Fibroblast of lung (primary cell): ENCODE measurements around the gene PCIF1. TPM values are rescaled to one million over a fixed set of nuclear protein-coding genes. Genes with fewer than 3 reads are reported as not detected.

Experiments used
- DNase-seq, 2 donors: peaks; one replicate each; pipeline versions ENCODE4 v3.0.0 to v3.0.0-alpha.2; 2010; ENCODE audit warnings: low read depth in 2 of 2
- H2AFZ ChIP-seq: 2 replicates; pipeline ENCODE4 v1.5.1; 2012; ENCODE audit warnings: low read length, control low read depth, inconsistent platforms
- H3K27ac ChIP-seq: 2 replicates; pipeline ENCODE4 v1.5.1; 2011; ENCODE audit warnings: low read length, control low read depth; ENCODE audit not compliant: insufficient read depth
- H3K27me3 ChIP-seq: 2 replicates; pipeline ENCODE4 v1.5.1; 2011; ENCODE audit warnings: mild to moderate bottlenecking, low read length; ENCODE audit not compliant: control insufficient read depth, insufficient read depth
- H3K36me3 ChIP-seq: 2 replicates; pipeline ENCODE4 v1.5.1; 2011; ENCODE audit warnings: low read length; ENCODE audit not compliant: control insufficient read depth, insufficient read depth
- H3K4me1 ChIP-seq: 2 replicates; pipeline ENCODE4 v1.5.1; 2011; ENCODE audit warnings: low read length; ENCODE audit not compliant: control insufficient read depth, insufficient read depth; ENCODE audit errors: extremely low read depth
- H3K4me2 ChIP-seq: 2 replicates; pipeline ENCODE4 v1.5.1; 2011; ENCODE audit warnings: low read length, control low read depth; ENCODE audit not compliant: insufficient read depth; ENCODE audit errors: extremely low read depth
- H3K4me3 ChIP-seq, 4 experiments: fragments of 200-600 bp in 1 of 4; sonication (generic) in 1 of 4; replicated peaks in 1 of 4; 2 replicates each; pipeline ENCODE4 v1.5.1; 2011 to 2016; ENCODE audit warnings: low read length in 4 of 4, low read depth in 3 of 4, mild to moderate bottlenecking in 3 of 4, control low read depth in 2 of 4, inconsistent platforms in 1 of 4, mixed read lengths in 1 of 4; ENCODE audit not compliant: insufficient read depth in 1 of 4; ENCODE audit errors: control extremely low read depth in 1 of 4
- H3K79me2 ChIP-seq: 2 replicates; pipeline ENCODE4 v1.5.1; 2012; ENCODE audit warnings: mild to moderate bottlenecking, low read length, inconsistent platforms; ENCODE audit not compliant: control insufficient read depth, insufficient read depth
- H3K9ac ChIP-seq: 2 replicates; pipeline ENCODE4 v1.5.1; 2011; ENCODE audit warnings: mild to moderate bottlenecking, low read length, control low read depth; ENCODE audit not compliant: insufficient read depth
- H3K9me3 ChIP-seq: 2 replicates; pipeline ENCODE4 v1.5.1; 2012; ENCODE audit warnings: low read depth, low read length; ENCODE audit not compliant: control insufficient read depth, insufficient read depth
- H4K20me1 ChIP-seq: 2 replicates; pipeline ENCODE4 v1.5.1; 2011; ENCODE audit warnings: low read length; ENCODE audit not compliant: control insufficient read depth, insufficient read depth; ENCODE audit errors: extremely low read depth
- EZH2 ChIP-seq: IDR thresholded peaks from 2 replicates; pipeline ENCODE4 v1.5.1; 2012; ENCODE audit warnings: low read length, control low read depth, mild to moderate bottlenecking; ENCODE audit errors: missing control alignments
- polyA minus RNA-seq: library from RNA; depleted of rRNA, polyadenylated mRNA; stranded (reverse); fragments of >200 nt; gene quantifications from 2 replicates; pipeline ENCODE4 v1.2.3, GENCODE V29; 2011; ENCODE audit warnings: low replicate concordance
- polyA plus RNA-seq, 2 donors: library from polyadenylated mRNA; depleted of rRNA in 1 of 2; stranded (reverse) in 1 of 2; unstranded in 1 of 2; fragments of >200 nt; gene quantifications; 2 replicates each; pipeline ENCODE4 v1.2.1, GENCODE V29; 2011 to 2012; ENCODE audit warnings: missing spikeins in 1 of 2
- total RNA-seq: library from RNA; depleted of rRNA; stranded (reverse); fragments of >200 nt; gene quantifications from 2 replicates; pipeline ENCODE4 v1.2.1, GENCODE V29; 2014
- TF ChIP-seq, protein P1 (sequence below), 2 donors: IDR thresholded peaks in 1 of 2; conservative IDR thresholded peaks in 1 of 2; 1 replicate in 1 of 2; 2 replicates in 1 of 2; pipeline ENCODE4 v1.5.1; 2011 to 2012; ENCODE audit warnings: low read length in 2 of 2, control low read depth in 1 of 2, inconsistent platforms in 1 of 2, low read depth in 1 of 2, mild to moderate bottlenecking in 1 of 2

PCIF1 gene
- total RNA-seq (6.7 and 9.9 TPM in 2 replicates), polyA plus RNA-seq (16.0 and 18.5 TPM in 2 replicates), polyA minus RNA-seq (67.9 and 99.2 TPM in 2 replicates)
- 20.7 and 25.8 TPM in 2 replicates for polyA plus RNA-seq (2012)

DNA sequence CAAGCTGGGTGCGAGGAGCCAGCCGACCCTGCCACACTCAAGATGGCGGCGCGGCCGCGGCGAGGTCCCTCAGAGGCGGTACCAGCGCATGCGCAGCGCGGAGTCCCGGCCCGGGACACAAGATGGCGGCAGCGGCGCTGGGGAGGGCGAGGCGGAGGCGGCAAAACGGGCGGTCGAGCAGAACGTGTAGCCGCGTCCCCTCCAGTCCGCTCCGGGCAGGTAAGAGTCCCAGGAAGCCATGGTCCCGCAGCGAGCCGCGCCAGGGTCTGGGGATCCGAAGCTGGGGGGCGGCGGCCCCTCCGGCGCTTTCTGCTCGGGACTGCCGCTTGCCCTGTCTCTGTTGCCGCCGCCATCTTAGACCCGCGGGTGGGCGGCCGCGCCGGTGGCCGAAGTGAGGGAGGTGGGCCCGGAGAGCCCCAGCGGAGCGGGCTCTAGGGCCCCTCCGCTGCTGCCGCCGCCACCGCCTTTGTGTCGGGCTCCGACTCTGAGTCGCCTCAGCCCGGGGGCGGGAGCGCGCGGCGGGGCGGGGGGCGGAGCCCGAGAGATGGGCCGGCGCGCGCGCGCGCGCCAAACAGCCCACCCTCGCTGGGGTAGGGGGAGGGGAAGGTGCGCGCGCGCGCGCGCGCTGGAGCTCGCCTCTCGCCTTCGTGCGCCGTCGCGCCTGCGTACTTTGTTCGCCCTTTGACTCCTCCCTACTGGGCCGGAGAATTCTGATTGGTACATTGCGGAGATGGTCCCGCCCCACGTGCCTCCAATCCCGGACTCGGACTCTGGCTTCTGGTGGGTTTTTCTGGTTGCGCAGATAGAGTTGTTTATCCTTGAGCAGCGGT is at the start of gene PCIF1:
Gene PCIF1 (plus strand): TSS at position 98 of the 830 bp plus-strand sequence. CDS start 4,317 bp downstream, outside the sequence.
- Histone ChIP-seq H2AFZ (peak within 1 kb of the TSS; percentile 73), H3K27ac (peak within 1 kb of the TSS; percentile 99), H3K4me3 (peak within 1 kb of the TSS; percentile 90 to 99 (median 95)), H3K79me2 (peaks cover 27% of the 10 kb centered on the region), H3K4me2 (peak within 1 kb of the TSS; percentile 96), H3K27me3 (no peaks in the 10 kb centered on the region), H3K4me1 (peaks cover 6% of the 10 kb centered on the region), H3K36me3 (peaks cover 15% of the 10 kb centered on the region), H3K9ac (peak within 1 kb of the TSS; percentile 100), H4K20me1 (no peaks in the 10 kb centered on the region), H3K9me3 (no peaks in the 10 kb centered on the region)
- peak; percentile 94 to 97 for DNase-seq
- TF ChIP-seq EZH2, result no peak
- TF ChIP-seq, protein P1, sequence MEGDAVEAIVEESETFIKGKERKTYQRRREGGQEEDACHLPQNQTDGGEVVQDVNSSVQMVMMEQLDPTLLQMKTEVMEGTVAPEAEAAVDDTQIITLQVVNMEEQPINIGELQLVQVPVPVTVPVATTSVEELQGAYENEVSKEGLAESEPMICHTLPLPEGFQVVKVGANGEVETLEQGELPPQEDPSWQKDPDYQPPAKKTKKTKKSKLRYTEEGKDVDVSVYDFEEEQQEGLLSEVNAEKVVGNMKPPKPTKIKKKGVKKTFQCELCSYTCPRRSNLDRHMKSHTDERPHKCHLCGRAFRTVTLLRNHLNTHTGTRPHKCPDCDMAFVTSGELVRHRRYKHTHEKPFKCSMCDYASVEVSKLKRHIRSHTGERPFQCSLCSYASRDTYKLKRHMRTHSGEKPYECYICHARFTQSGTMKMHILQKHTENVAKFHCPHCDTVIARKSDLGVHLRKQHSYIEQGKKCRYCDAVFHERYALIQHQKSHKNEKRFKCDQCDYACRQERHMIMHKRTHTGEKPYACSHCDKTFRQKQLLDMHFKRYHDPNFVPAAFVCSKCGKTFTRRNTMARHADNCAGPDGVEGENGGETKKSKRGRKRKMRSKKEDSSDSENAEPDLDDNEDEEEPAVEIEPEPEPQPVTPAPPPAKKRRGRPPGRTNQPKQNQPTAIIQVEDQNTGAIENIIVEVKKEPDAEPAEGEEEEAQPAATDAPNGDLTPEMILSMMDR (conservative IDR thresholded peaks at IDR 0.05 in 1 of 2, IDR thresholded peaks at IDR 0.05 in 1 of 2; ENCODE audit: low read depth in 1 of 2, low read length in 2 of 2), result no peak

GRCh38 chr20:45886590-45887345 is 47.7 kb upstream of the PCIF1 start:
- peaks cover 12% of the 10 kb centered on the region for H3K36me3 ChIP-seq
- DNase-seq, result no peak
- H3K27me3 ChIP-seq, result no peaks in the 10 kb centered on the region
- H3K4me2 ChIP-seq, result no peak overlapping the region
- no peak overlapping the region for H2AFZ ChIP-seq
- no peaks in the 10 kb centered on the region for H3K9me3 ChIP-seq
- H3K27ac ChIP-seq, result no peak overlapping the region
- peaks cover 9% of the 10 kb centered on the region for H3K79me2 ChIP-seq
- no peaks in the 10 kb centered on the region for H4K20me1 ChIP-seq
- H3K4me3 ChIP-seq, result no peak overlapping the region
- H3K4me1 ChIP-seq, result no peaks in the 10 kb centered on the region
- no peak overlapping the region for H3K9ac ChIP-seq
- TF ChIP-seq, protein P1 (conservative IDR thresholded peaks at IDR 0.05 in 1 of 2, IDR thresholded peaks at IDR 0.05 in 1 of 2; ENCODE audit: low read depth in 1 of 2, low read length in 2 of 2), result no peak
- TF ChIP-seq EZH2, result no peak

DNA sequence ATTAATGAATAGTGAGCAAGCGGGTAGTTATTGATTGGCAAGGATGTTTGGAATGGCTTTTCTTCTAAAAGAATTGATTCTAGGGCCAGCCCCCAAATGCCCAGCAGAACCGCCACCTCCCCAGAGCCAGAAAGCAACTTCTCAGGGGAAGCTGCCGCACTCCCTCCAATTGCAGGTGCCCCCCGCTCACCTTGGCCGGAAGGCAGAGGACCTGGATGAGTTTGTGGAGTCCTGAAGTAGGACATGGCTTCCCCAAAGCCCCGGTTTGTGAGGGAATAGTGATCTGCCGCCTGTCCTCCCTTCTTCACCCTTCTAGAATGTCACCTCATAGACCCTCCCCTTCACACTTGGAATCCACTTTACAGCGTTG is 47.2 kb upstream of the PCIF1 start, which contains the start of gene SPATA25:
Gene SPATA25 (minus strand): TSS at position 277 of the 370 bp plus-strand sequence. CDS start 32 bp downstream, at position 245.
- Histone ChIP-seq H3K27me3 (no peaks in the 10 kb centered on the region), H3K36me3 (peaks cover 12% of the 10 kb centered on the region), H3K79me2 (peaks cover 12% of the 10 kb centered on the region), H2AFZ (no peak within 1 kb of the TSS), H3K4me2 (no peak within 1 kb of the TSS), H4K20me1 (no peaks in the 10 kb centered on the region), H3K4me3 (no peak within 1 kb of the TSS), H3K4me1 (peaks cover under 1% of the 10 kb centered on the region), H3K27ac (no peak within 1 kb of the TSS), H3K9me3 (no peaks in the 10 kb centered on the region), H3K9ac (no peak within 1 kb of the TSS)
- TF ChIP-seq, protein P1 (conservative IDR thresholded peaks at IDR 0.05 in 1 of 2, IDR thresholded peaks at IDR 0.05 in 1 of 2; ENCODE audit: low read depth in 1 of 2, low read length in 2 of 2), result no peak
- TF ChIP-seq EZH2, result no peak
- no peak for DNase-seq
